Neural crest cell (in vitro differentiated cells): ENCODE measurements around the gene FGD6. TPM values are rescaled to one million over a fixed set of nuclear protein-coding genes. Genes with fewer than 3 reads are reported as not detected.

Experiments used
- DNase-seq: peaks from one replicate; pipeline ENCODE4 v3.0.0; 2021; ENCODE audit warnings: low read depth, mixed read lengths, low spot score
- H3K27ac Mint-ChIP-seq: one replicate; pipeline ENCODE4 v1.8.0; 2021; ENCODE audit warnings: mild to moderate bottlenecking, mixed read lengths; ENCODE audit not compliant: unreplicated experiment
- H3K27me3 Mint-ChIP-seq: 2 replicates; pipeline ENCODE4 v1.8.0; 2021; ENCODE audit warnings: low read depth, mild to moderate bottlenecking, mixed read lengths
- H3K36me3 Mint-ChIP-seq: 2 replicates; pipeline ENCODE4 v1.8.0; 2021; ENCODE audit warnings: low read depth, mild to moderate bottlenecking, mixed read lengths
- H3K4me1 Mint-ChIP-seq: 2 replicates; pipeline ENCODE4 v1.8.0; 2021; ENCODE audit warnings: mixed read lengths
- H3K4me3 Mint-ChIP-seq: one replicate; pipeline ENCODE4 v1.8.0; 2021; ENCODE audit warnings: mild to moderate bottlenecking, mixed read lengths
- H3K9me3 Mint-ChIP-seq: 2 replicates; pipeline ENCODE4 v1.8.0; 2021; ENCODE audit warnings: mixed read lengths
- total RNA-seq: library from RNA; stranded (reverse); gene quantifications from 2 replicates; pipeline ENCODE4 v1.2.1, GENCODE V29; 2021
- TF ChIP-seq, protein P1 (sequence below): fragments of 200-600 bp; sonication (generic); conservative IDR thresholded peaks from 2 replicates; pipeline ENCODE4 v1.5.0; 2021; ENCODE audit warnings: antibody characterized with exemption, mild to moderate bottlenecking

Gene FGD6
- total RNA-seq, 1 donor from 2014 or later, result 17.4 TPM

DNA sequence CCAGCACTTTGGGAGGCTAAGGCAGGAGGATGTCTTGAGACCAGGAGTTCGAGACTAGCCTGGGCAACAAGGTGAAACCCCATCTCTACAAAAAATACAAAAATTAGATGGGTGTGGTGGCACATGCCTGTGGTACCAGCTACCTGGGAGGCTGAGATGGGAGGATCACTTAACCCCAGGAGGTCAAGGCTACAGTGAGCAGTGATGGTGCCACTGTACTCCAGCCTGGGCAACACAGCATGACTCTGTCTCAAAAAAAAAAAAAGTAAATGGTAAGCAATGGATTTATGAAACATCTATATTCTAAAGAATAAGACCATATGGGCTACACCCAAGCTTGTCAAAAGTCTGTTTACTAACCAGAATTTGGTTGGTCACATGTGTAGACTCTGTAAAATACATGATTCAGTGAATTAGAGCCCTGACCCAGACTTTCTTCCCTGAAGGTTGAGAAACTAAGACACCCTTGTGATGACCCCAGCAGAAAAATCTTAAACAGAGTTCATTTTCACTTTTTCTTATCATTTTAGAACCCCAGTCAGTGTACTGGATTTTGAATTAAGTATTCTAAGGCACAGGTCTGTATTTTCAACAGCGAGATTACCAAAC, 12.1 kb downstream of the FGD6 start:
- no peak for DNase-seq
- H3K27me3 Mint-ChIP-seq, result peaks cover 2% of the 10 kb centered on the region
- peaks cover 11% of the 10 kb centered on the region for H3K36me3 Mint-ChIP-seq
- H3K27ac Mint-ChIP-seq, result no peak overlapping the region
- peaks cover 38% of the 10 kb centered on the region for H3K4me1 Mint-ChIP-seq
- no peaks in the 10 kb centered on the region for H3K9me3 Mint-ChIP-seq
- no peak overlapping the region for H3K4me3 Mint-ChIP-seq
- TF ChIP-seq, protein P1, sequence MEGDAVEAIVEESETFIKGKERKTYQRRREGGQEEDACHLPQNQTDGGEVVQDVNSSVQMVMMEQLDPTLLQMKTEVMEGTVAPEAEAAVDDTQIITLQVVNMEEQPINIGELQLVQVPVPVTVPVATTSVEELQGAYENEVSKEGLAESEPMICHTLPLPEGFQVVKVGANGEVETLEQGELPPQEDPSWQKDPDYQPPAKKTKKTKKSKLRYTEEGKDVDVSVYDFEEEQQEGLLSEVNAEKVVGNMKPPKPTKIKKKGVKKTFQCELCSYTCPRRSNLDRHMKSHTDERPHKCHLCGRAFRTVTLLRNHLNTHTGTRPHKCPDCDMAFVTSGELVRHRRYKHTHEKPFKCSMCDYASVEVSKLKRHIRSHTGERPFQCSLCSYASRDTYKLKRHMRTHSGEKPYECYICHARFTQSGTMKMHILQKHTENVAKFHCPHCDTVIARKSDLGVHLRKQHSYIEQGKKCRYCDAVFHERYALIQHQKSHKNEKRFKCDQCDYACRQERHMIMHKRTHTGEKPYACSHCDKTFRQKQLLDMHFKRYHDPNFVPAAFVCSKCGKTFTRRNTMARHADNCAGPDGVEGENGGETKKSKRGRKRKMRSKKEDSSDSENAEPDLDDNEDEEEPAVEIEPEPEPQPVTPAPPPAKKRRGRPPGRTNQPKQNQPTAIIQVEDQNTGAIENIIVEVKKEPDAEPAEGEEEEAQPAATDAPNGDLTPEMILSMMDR, result no peak

DNA sequence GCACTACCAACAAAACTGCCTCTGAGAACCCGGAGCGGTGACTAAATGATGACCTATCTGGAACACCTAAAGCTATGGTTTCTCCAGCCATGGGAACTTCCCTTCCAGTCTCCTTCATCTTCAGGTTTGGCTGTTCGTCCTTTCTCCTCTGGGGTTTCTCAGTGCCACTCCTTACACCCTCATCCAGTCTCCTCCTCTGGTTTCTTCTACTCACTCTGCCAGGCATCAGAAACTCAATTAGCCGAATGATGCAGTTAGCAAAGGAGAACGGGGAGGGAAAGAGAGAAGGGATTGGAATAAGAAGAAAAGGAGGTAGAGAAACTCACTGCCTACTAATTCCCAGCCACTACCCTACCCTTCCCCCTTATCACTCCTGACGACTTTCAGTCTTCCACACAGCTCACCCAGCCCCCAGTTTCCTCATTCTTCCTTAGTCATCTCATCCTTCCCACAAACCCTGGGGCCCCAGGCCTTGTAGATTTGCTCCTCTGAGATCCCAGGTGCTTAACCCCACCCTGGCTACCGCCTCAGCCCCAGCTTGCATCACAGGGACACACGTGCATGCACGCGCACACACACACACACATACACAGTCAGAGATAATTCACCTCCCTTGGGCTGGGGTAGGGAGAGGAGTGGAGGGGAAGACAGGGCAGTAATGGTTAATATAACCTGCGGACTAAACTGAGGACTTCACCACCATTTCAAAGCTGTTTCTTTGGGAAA, 13.0 kb downstream of the FGD6 start:
- DNase-seq, result no peak
- peaks cover 38% of the 10 kb centered on the region for H3K4me1 Mint-ChIP-seq
- TF ChIP-seq, protein P1, result no peak
- peaks cover 2% of the 10 kb centered on the region for H3K27me3 Mint-ChIP-seq
- peak overlapping the region; percentile 86 for H3K27ac Mint-ChIP-seq
- H3K36me3 Mint-ChIP-seq, result peaks cover 11% of the 10 kb centered on the region
- H3K4me3 Mint-ChIP-seq, result no peak overlapping the region
- H3K9me3 Mint-ChIP-seq, result no peaks in the 10 kb centered on the region

DNA sequence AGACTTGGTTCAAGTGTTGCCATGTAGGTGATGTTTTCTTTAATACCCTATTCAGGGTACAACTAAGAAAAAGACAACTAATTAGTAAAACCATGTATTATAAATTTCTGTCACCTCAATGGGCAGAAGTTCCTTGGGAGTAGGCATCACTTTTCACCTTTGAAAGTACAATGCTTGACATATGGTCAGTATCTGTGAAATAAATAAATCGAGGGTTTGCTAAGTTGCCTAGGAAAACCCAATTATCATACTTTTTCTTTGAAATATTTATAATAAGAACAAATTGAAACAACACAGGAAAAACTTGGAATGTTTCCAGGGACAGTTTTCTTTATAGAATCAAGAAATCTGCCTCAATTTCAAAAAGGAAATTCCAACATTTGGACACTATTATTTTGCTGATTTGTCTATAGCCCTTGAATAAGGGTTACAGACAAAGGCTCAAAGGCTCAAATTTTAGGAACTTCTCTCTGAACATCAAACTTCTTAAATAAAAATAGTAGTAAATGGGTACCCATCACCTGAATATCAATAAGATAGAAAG, 13.7 kb downstream of the FGD6 start:
- H3K36me3 Mint-ChIP-seq, result peaks cover 6% of the 10 kb centered on the region
- no peak overlapping the region for H3K27ac Mint-ChIP-seq

DNA sequence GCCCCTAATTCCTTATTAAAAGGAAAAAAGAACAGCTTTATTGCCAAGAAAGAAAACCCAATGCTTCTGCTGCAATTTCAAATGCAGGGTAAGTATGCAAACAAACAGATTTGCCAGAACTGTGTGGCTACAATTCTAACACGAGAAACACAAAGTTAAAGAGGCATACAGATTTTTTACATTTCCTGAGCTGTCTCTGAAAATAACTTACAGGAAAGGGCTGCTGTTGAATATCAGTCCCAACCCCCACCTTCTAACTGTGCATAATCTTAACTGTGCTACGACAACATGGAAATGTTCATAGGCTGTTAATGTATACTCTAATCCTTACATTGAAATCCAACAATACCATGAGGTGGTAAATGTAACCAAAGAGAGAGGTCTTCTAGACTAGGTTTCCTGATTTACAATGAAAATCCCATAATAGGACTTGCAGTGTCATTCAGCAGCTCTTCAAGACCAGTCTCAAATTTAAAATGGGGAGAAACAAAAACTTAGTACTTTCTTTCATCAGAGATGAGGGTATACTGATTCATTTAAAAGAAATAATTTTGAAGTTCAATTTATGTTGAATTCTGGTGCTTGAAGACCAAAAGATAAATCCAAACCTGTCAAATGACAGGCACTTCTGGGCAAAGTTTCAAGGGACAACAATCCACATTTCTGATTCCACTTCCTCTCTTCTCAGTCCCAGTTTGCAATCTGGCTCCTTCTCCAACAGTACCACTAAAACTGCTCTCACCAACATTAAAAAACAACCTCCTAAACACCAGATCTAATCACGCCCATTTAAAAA, 14.4 kb downstream of the FGD6 start:
- Mint-ChIP-seq H3K27ac (no peak overlapping the region), H3K4me3 (no peak overlapping the region), H3K4me1 (peaks cover 38% of the 10 kb centered on the region), H3K36me3 (peaks cover 4% of the 10 kb centered on the region), H3K27me3 (peaks cover 2% of the 10 kb centered on the region), H3K9me3 (no peaks in the 10 kb centered on the region)
- DNase-seq, result no peak
- TF ChIP-seq, protein P1, result no peak

More for the DNA sequence above, 13.7 kb downstream of the FGD6 start:
- DNase-seq, result no peak
- no peak overlapping the region for H3K4me3 Mint-ChIP-seq
- H3K9me3 Mint-ChIP-seq, result no peaks in the 10 kb centered on the region
- H3K27me3 Mint-ChIP-seq, result peaks cover 2% of the 10 kb centered on the region
- H3K4me1 Mint-ChIP-seq, result peaks cover 38% of the 10 kb centered on the region
- TF ChIP-seq, protein P1, result no peak

DNA sequence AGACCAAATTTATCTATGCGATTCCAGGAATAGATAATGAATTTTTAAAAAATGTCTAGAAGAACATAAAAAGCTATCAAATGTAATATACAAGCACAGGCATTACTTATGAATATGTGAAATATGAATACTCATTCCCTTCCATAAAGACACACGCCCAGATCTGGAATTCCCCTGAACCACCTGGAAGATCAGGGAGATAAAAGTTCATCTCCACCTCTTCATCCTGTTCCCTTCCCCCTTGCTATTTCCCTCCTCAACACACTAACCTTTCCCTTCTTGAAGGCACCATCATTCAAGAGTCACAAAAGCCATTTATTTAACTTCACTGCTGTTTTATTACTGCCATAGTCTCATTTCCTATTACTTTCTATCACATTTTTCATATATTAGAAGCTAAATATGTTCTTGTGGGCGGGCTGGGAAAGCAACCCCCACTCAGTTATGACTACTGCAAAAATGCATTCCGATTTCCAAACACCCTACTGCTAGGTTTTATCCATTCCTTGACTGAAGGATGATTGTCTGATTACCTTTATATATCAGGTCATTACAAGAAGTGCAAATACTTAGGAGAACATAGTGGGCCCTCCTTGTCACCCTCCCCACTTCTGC, 16.1 kb downstream of the FGD6 start:
- Mint-ChIP-seq H3K36me3 (no peaks in the 10 kb centered on the region), H3K27me3 (peaks cover 2% of the 10 kb centered on the region), H3K4me3 (no peak overlapping the region), H3K27ac (peak overlapping the region; percentile 10), H3K9me3 (no peaks in the 10 kb centered on the region), H3K4me1 (peaks cover 30% of the 10 kb centered on the region)
- TF ChIP-seq, protein P1, result no peak
- no peak for DNase-seq
